OCI-LY7 (cell line): ENCODE measurements around the gene NFIA. TPM values are rescaled to one million over a fixed set of nuclear protein-coding genes. Genes with fewer than 3 reads are reported as not detected.

ENCODE experiments used
- BruUV-seq: library from RNA; stranded (reverse); fragments of 400-500 nt; replicated peaks from 2 replicates; lab custom pipeline; 2021; lab: Mats Ljungman, UMichigan
- CTCF ChIA-PET: fragments of 300-600 bp; sonication (Branson Sonifier 250); formaldehyde crosslinking; loops from one replicate; lab custom pipeline; 2022; ENCODE audit warnings: antibody characterized with exemption; ENCODE audit not compliant: unreplicated experiment; lab: Charles Lee
- POLR2A ChIA-PET: fragments of 300-600 bp; sonication (Branson Sonifier 250); formaldehyde crosslinking; loops from one replicate; lab custom pipeline; 2022; ENCODE audit warnings: antibody characterized with exemption; lab: Charles Lee
- DNase-seq: peaks from one replicate; pipeline ENCODE4 v3.0.0-alpha.2; 2015; ENCODE audit warnings: low spot score
- H2AFZ ChIP-seq: fragments of 200-600 bp; sonication (generic), shearing (Covaris generic); 2 replicates; pipeline ENCODE4 v1.6.1; 2014; ENCODE audit warnings: mild to moderate bottlenecking, antibody characterized with exemption, low read length, moderate library complexity
- H3K27ac ChIP-seq: fragments of 200-600 bp; sonication (generic); 2 replicates; pipeline ENCODE4 v1.5.1; 2014; ENCODE audit warnings: mixed run types, low read depth, mild to moderate bottlenecking, moderate library complexity, low read length, inconsistent platforms; ENCODE audit not compliant: poor library complexity, severe bottlenecking
- H3K36me3 ChIP-seq: fragments of 200-600 bp; sonication (generic); 2 replicates; pipeline ENCODE4 v1.6.1; 2014; ENCODE audit warnings: mild to moderate bottlenecking, antibody characterized with exemption, low read length, moderate library complexity, mixed read lengths; ENCODE audit not compliant: insufficient read depth
- H3K4me1 ChIP-seq: fragments of 200-600 bp; sonication (generic); 2 replicates; pipeline ENCODE4 v1.5.1; 2014; ENCODE audit warnings: mild to moderate bottlenecking, low read length; ENCODE audit not compliant: insufficient read depth, poor library complexity, severe bottlenecking
- H3K4me2 ChIP-seq: fragments of 200-600 bp; sonication (generic); 2 replicates; pipeline ENCODE4 v1.6.1; 2014; ENCODE audit warnings: mild to moderate bottlenecking, low read length
- H3K4me3 ChIP-seq: fragments of 200-600 bp; sonication (generic); 2 replicates; pipeline ENCODE4 v1.5.1; 2014; ENCODE audit warnings: mild to moderate bottlenecking, low read depth, low read length; ENCODE audit not compliant: poor library complexity, severe bottlenecking
- H3K79me2 ChIP-seq: fragments of 200-600 bp; sonication (generic); 2 replicates; pipeline ENCODE4 v1.6.1; 2016; ENCODE audit warnings: low read depth, mild to moderate bottlenecking, low read length, moderate library complexity, mixed read lengths; ENCODE audit not compliant: insufficient read depth
- H3K9me2 ChIP-seq: fragments of 200-600 bp; sonication (generic); 2 replicates; pipeline ENCODE4 v1.6.1; 2016; ENCODE audit warnings: mild to moderate bottlenecking, low read length, mixed read lengths; ENCODE audit not compliant: insufficient read depth
- H3K9me3 ChIP-seq: fragments of 200-600 bp; sonication (generic); 2 replicates; pipeline ENCODE4 v1.6.1; 2014; ENCODE audit warnings: mild to moderate bottlenecking, mixed run types, low read length, mixed read lengths
- H4K20me1 ChIP-seq: fragments of 200-600 bp; sonication (generic); 2 replicates; pipeline ENCODE4 v1.6.1; 2014; ENCODE audit warnings: mild to moderate bottlenecking, antibody characterized with exemption, low read length, moderate library complexity, mixed read lengths; ENCODE audit not compliant: insufficient read depth
- EZH2phosphoT487 ChIP-seq: fragments of 200-600 bp; sonication (generic); IDR thresholded peaks from 2 replicates; pipeline ENCODE4 v1.6.1; 2018; ENCODE audit warnings: low read depth, borderline replicate concordance, mild to moderate bottlenecking, mixed run types, antibody characterized with exemption, low read length, moderate library complexity, mixed read lengths
- intact Hi-C: fragments of 100-400 bp; cut with micrococcal nuclease; formaldehyde crosslinking; loops from one replicate; pipeline ENCODE4 v1.10.0; 2022; ENCODE audit not compliant: unreplicated experiment
- total RNA-seq, 2 experiments: library from RNA; depleted of rRNA in 1 of 2; stranded (reverse); fragments of >200 nt in 1 of 2; shearing (Covaris generic) in 1 of 2; gene quantifications; 2 replicates each; pipeline ENCODE4 v1.2.3, GENCODE V29; 2014 to 2022
- TF ChIP-seq, protein P1 (sequence below): fragments of 200-600 bp; sonication (generic); conservative IDR thresholded peaks from 2 replicates; pipeline ENCODE4 v1.5.1; 2014; ENCODE audit warnings: mild to moderate bottlenecking, antibody characterized with exemption, low read length, moderate library complexity, mixed read lengths

NFIA gene
- total RNA-seq, 2 experiments from 2014 or later: 2.8 to 18.8 TPM

GRCh38 chr1:61100578-61100977 lies 18.2 kb downstream of the NFIA start:
- TF ChIP-seq, protein P1, sequence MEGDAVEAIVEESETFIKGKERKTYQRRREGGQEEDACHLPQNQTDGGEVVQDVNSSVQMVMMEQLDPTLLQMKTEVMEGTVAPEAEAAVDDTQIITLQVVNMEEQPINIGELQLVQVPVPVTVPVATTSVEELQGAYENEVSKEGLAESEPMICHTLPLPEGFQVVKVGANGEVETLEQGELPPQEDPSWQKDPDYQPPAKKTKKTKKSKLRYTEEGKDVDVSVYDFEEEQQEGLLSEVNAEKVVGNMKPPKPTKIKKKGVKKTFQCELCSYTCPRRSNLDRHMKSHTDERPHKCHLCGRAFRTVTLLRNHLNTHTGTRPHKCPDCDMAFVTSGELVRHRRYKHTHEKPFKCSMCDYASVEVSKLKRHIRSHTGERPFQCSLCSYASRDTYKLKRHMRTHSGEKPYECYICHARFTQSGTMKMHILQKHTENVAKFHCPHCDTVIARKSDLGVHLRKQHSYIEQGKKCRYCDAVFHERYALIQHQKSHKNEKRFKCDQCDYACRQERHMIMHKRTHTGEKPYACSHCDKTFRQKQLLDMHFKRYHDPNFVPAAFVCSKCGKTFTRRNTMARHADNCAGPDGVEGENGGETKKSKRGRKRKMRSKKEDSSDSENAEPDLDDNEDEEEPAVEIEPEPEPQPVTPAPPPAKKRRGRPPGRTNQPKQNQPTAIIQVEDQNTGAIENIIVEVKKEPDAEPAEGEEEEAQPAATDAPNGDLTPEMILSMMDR: no peak
- TF ChIP-seq EZH2phosphoT487: no peak
- no peak overlapping the region for H3K27ac ChIP-seq
- no peaks in the 10 kb centered on the region for H3K9me2 ChIP-seq
- no peaks in the 10 kb centered on the region; the same call in 1 of the 2 replicates for H4K20me1 ChIP-seq
- H3K79me2 ChIP-seq: no peaks in the 10 kb centered on the region
- no peak overlapping the region for H3K4me3 ChIP-seq
- no peak for DNase-seq
- ChIA-PET POLR2A (no interaction called here), CTCF (interaction anchor here (0.5 kb wide), 1 partner anchor 1380 kb away, joined by 4 read pairs; no protein-coding TSS in a partner anchor)
- no TSS peak for BruUV-seq
- no peaks in the 10 kb centered on the region for H3K4me1 ChIP-seq
- H3K36me3 ChIP-seq: no peaks in the 10 kb centered on the region
- intact Hi-C loops: no loop called here
- no peaks in the 10 kb centered on the region for H3K9me3 ChIP-seq
- no peak overlapping the region for H3K4me2 ChIP-seq
- no peak overlapping the region for H2AFZ ChIP-seq

- Histone ChIP-seq H2AFZ (no peak overlapping the region), H3K4me2 (no peak overlapping the region), H3K4me3 (no peak overlapping the region), H3K27ac (no peak overlapping the region), H3K36me3 (no peaks in the 10 kb centered on the region), H3K9me3 (no peaks in the 10 kb centered on the region), H4K20me1 (no peaks in the 10 kb centered on the region; the same call in 1 of the 2 replicates), H3K4me1 (no peaks in the 10 kb centered on the region), H3K9me2 (no peaks in the 10 kb centered on the region), H3K79me2 (no peaks in the 10 kb centered on the region)
- no TSS peak for BruUV-seq
- CTCF ChIA-PET: no interaction called here
- no peak for DNase-seq
- TF ChIP-seq, protein P1: no peak
- TF ChIP-seq EZH2phosphoT487: no peak
- POLR2A ChIA-PET: no interaction called here
- intact Hi-C loops: no loop called here
These were observed 19.2 kb downstream of the NFIA start for GRCh38 chr1:61101536-61101935.

GRCh38 chr1:61102041-61102440 lies 19.7 kb downstream of the NFIA start:
- CTCF ChIA-PET: no interaction called here
- H3K79me2 ChIP-seq: no peaks in the 10 kb centered on the region
- H3K27ac ChIP-seq: no peak overlapping the region

More at GRCh38 chr1:61102041-61102440, 19.7 kb downstream of the NFIA start:
- POLR2A ChIA-PET: interaction anchor here (0.6 kb wide), 1 partner anchor 26 kb away, joined by 4 read pairs; no protein-coding TSS in a partner anchor
- no peaks in the 10 kb centered on the region for H3K36me3 ChIP-seq
- TF ChIP-seq EZH2phosphoT487: no peak
- TF ChIP-seq, protein P1: no peak
- intact Hi-C loops: no loop called here
- no peaks in the 10 kb centered on the region; the same call in 1 of the 2 replicates for H4K20me1 ChIP-seq
- no TSS peak for BruUV-seq
- H3K9me3 ChIP-seq: no peaks in the 10 kb centered on the region
- no peaks in the 10 kb centered on the region for H3K4me1 ChIP-seq
- no peak overlapping the region for H3K4me2 ChIP-seq
- H3K4me3 ChIP-seq: no peak overlapping the region
- DNase-seq: no peak
- H2AFZ ChIP-seq: no peak overlapping the region
- no peaks in the 10 kb centered on the region for H3K9me2 ChIP-seq
